Panc1 (cell line): ENCODE measurements around the gene RSAD2. TPM values are rescaled to one million over a fixed set of nuclear protein-coding genes. Genes with fewer than 3 reads are reported as not detected.

ENCODE experiments used
- ATAC-seq: fragments of 200-7000 bp; cut with Tn5 transposase; 2 replicates; pipeline ENCODE4 v1.9.1; 2020; ENCODE audit warnings: mild to moderate bottlenecking, moderate library complexity
- BruUV-seq: library from RNA; stranded (reverse); fragments of 400-500 nt; replicated peaks from 2 replicates; lab custom pipeline; 2021; lab: Mats Ljungman, UMichigan
- CTCF ChIA-PET: fragments of 300-600 bp; sonication (Branson Sonifier 250); formaldehyde crosslinking; loops from one replicate; lab custom pipeline; 2022; ENCODE audit warnings: antibody characterized with exemption; lab: Charles Lee
- POLR2A ChIA-PET: fragments of 300-600 bp; sonication (Branson Sonifier 250); formaldehyde crosslinking; loops from one replicate; lab custom pipeline; 2022; ENCODE audit warnings: antibody characterized with exemption; lab: Charles Lee
- DNase-seq: peaks from one replicate; pipeline ENCODE4 v3.0.0-alpha.2; 2010; ENCODE audit warnings: low read depth, low spot score
- H3K27ac ChIP-seq: 2 replicates; pipeline ENCODE4 v1.5.1; 2011; ENCODE audit warnings: mild to moderate bottlenecking, low read length, inconsistent platforms
- H3K27me3 ChIP-seq: fragments of 200-500 bp; sonication (Bioruptor generic); 2 replicates; pipeline ENCODE4 v1.6.0; 2014; ENCODE audit warnings: low read length, inconsistent platforms; ENCODE audit not compliant: control insufficient read depth, insufficient read depth
- H3K36me3 ChIP-seq: fragments of 200-500 bp; sonication (Bioruptor generic); 2 replicates; pipeline ENCODE4 v1.5.1; 2014; ENCODE audit warnings: inconsistent platforms, mild to moderate bottlenecking, low read length, moderate library complexity; ENCODE audit not compliant: control insufficient read depth, insufficient read depth
- H3K4me1 ChIP-seq: 2 replicates; pipeline ENCODE4 v1.5.1; 2011; ENCODE audit warnings: inconsistent platforms, mild to moderate bottlenecking, low read length, moderate library complexity; ENCODE audit not compliant: control insufficient read depth, insufficient read depth
- H3K4me3 ChIP-seq, 2 experiments: 2 replicates each; pipeline ENCODE4 v1.5.1; 2011 to 2012; ENCODE audit warnings: low read depth in 2 of 2, low read length in 2 of 2, mild to moderate bottlenecking in 2 of 2, inconsistent platforms in 1 of 2, moderate library complexity in 1 of 2
- H3K9me3 ChIP-seq: fragments of 200-500 bp; sonication (Bioruptor generic); 2 replicates; pipeline ENCODE4 v1.5.1; 2014; ENCODE audit warnings: low read depth, mild to moderate bottlenecking, inconsistent platforms, low read length, moderate library complexity; ENCODE audit not compliant: control insufficient read depth, insufficient read depth
- CTCF ChIP-seq: fragments of 450-650 bp; IDR thresholded peaks from 2 replicates; pipeline ENCODE4 v1.5.1; 2017; ENCODE audit warnings: mild to moderate bottlenecking
- POLR2AphosphoS5 ChIP-seq: IDR thresholded peaks from 2 replicates; pipeline ENCODE4 v1.6.1; 2012; ENCODE audit warnings: mild to moderate bottlenecking, low read depth, low read length, moderate library complexity
- REST ChIP-seq, 2 experiments: IDR thresholded peaks; 2 replicates each; pipeline ENCODE4 v1.6.1; 2011 to 2012; ENCODE audit warnings: low read depth in 2 of 2, control low read depth in 1 of 2, low read length in 1 of 2, mild to moderate bottlenecking in 1 of 2, moderate library complexity in 1 of 2; ENCODE audit not compliant: insufficient read depth in 1 of 2
- SIN3A ChIP-seq: IDR thresholded peaks from 2 replicates; pipeline ENCODE4 v1.6.1; 2012; ENCODE audit warnings: low read depth, mild to moderate bottlenecking, low read length, moderate library complexity, borderline replicate concordance; ENCODE audit not compliant: insufficient read depth
- TCF7L2 ChIP-seq: IDR thresholded peaks from 2 replicates; pipeline ENCODE4 v1.6.1; 2011; ENCODE audit warnings: mild to moderate bottlenecking, low read depth, low read length, inconsistent platforms
- in situ Hi-C: cut with HindIII; loops from 2 replicates; pipeline ENCODE4 v1.10.0; 2016; ENCODE audit warnings: low sequenced_read_pairs, low pct_unique_long_range_greater_than_20kb
- intact Hi-C: fragments of 100-400 bp; cut with micrococcal nuclease; formaldehyde crosslinking; loops from one replicate; pipeline ENCODE4 v1.10.0; 2022; ENCODE audit not compliant: unreplicated experiment
- total RNA-seq: library from RNA; stranded (reverse); gene quantifications from one replicate; pipeline ENCODE4 v1.2.1, GENCODE V29; 2021; ENCODE audit not compliant: unreplicated experiment

RSAD2 gene
- total RNA-seq, 1 experiment from 2014 or later, result 0.44 TPM

GRCh38 chr2:6879011-6879410, 1.4 kb downstream of the RSAD2 start:
- DNase-seq (no peak), ATAC-seq (no peak)
- H3K27me3 ChIP-seq, result peaks cover 4% of the 10 kb centered on the region; the same call in 1 of the 2 replicates
- H3K4me3 ChIP-seq, result no peak overlapping the region
- BruUV-seq, result no TSS peak
- CTCF ChIA-PET, result no interaction called here
- no peaks in the 10 kb centered on the region for H3K4me1 ChIP-seq
- no peaks in the 10 kb centered on the region for H3K9me3 ChIP-seq
- in situ Hi-C loops (no loop called here), intact Hi-C loops (no loop called here)
- TF ChIP-seq SIN3A (no peak), TCF7L2 (no peak)
- H3K27ac ChIP-seq, result no peak overlapping the region
- H3K36me3 ChIP-seq, result no peaks in the 10 kb centered on the region
- POLR2A ChIA-PET, result no interaction called here

GRCh38 chr2:6880200-6880733, 2.7 kb downstream of the RSAD2 start:
- in situ Hi-C loops, result no loop called here
- Histone ChIP-seq H3K27me3 (peaks cover 4% of the 10 kb centered on the region; the same call in 1 of the 2 replicates), H3K27ac (no peak overlapping the region), H3K36me3 (no peaks in the 10 kb centered on the region), H3K4me3 (no peak overlapping the region), H3K9me3 (no peaks in the 10 kb centered on the region), H3K4me1 (no peaks in the 10 kb centered on the region)
- POLR2A ChIA-PET, result no interaction called here
- DNase-seq, result no peak
- no peak for TF ChIP-seq POLR2AphosphoS5
- no peak for TF ChIP-seq CTCF
- TF ChIP-seq TCF7L2, result no peak
- BruUV-seq, result no TSS peak
- ATAC-seq, result no peak
- intact Hi-C loops, result no loop called here
- CTCF ChIA-PET, result no interaction called here

GRCh38 chr2:6881046-6881445, 3.5 kb downstream of the RSAD2 start:
- in situ Hi-C loops (no loop called here), intact Hi-C loops (no loop called here)
- DNase-seq (no peak), ATAC-seq (no peak)
- no peak overlapping the region for H3K27ac ChIP-seq
- H3K27me3 ChIP-seq, result peaks cover 4% of the 10 kb centered on the region; the same call in 1 of the 2 replicates
- no peaks in the 10 kb centered on the region for H3K9me3 ChIP-seq
- no peak overlapping the region for H3K4me3 ChIP-seq
- no peaks in the 10 kb centered on the region for H3K36me3 ChIP-seq
- CTCF ChIA-PET, result no interaction called here
- no TSS peak for BruUV-seq
- H3K4me1 ChIP-seq, result no peaks in the 10 kb centered on the region
- no peak for TF ChIP-seq SIN3A
- TF ChIP-seq POLR2AphosphoS5, result no peak
- TF ChIP-seq CTCF, result no peak
- TF ChIP-seq TCF7L2, result no peak
- TF ChIP-seq REST (IDR thresholded peaks at IDR 0.05; ENCODE audit: insufficient read depth in 1 of 2, low read depth in 2 of 2, low read length in 1 of 2), result no peak
- POLR2A ChIA-PET, result no interaction called here
